Activated T-cell treated with anti-CD3 and anti-CD28 coated beads, Interleukin-2, amount 50 U/mL, for 24 hours (primary cell): ENCODE results near the gene KATNB1.
"Not testable (repeated sequence)": the region's sequence is repeated elsewhere in the genome, so short reads cannot be mapped to it uniquely, and the experiment has no call there.

Source experiments
- DNase-seq: peaks from one replicate; pipeline ENCODE4 v3.0.0-alpha.2; 2020
- H3K27ac Mint-ChIP-seq: 2 replicates; pipeline ENCODE4 v1.8.0; 2020; ENCODE audit warnings: mild to moderate bottlenecking, mixed read lengths
- H3K27me3 Mint-ChIP-seq: 2 replicates; pipeline ENCODE4 v1.8.0; 2020; ENCODE audit warnings: mixed read lengths
- H3K36me3 Mint-ChIP-seq: 2 replicates; pipeline ENCODE4 v1.8.0; 2020; ENCODE audit warnings: low read depth, mixed read lengths
- H3K4me1 Mint-ChIP-seq: 2 replicates; pipeline ENCODE4 v1.8.0; 2020; ENCODE audit warnings: low read depth, mixed read lengths
- H3K4me3 Mint-ChIP-seq: 2 replicates; pipeline ENCODE4 v1.8.0; 2020; ENCODE audit warnings: mild to moderate bottlenecking, moderate library complexity, mixed read lengths
- H3K9me3 Mint-ChIP-seq: 2 replicates; pipeline ENCODE4 v1.8.0; 2020; ENCODE audit warnings: mixed read lengths

Gene KATNB1

GRCh38 chr16:57711346-57711745 lies 24.2 kb upstream of the KATNB1 start:
- no peak overlapping the region for H3K4me3 Mint-ChIP-seq
- no peak for DNase-seq
- H3K36me3 Mint-ChIP-seq, result no peaks in the 10 kb centered on the region
- peaks cover 13% of the 10 kb centered on the region for H3K4me1 Mint-ChIP-seq
- H3K27me3 Mint-ChIP-seq, result peaks cover 5% of the 10 kb centered on the region
- no peak overlapping the region for H3K27ac Mint-ChIP-seq
- H3K9me3 Mint-ChIP-seq, result no peaks in the 10 kb centered on the region

GRCh38 chr16:57711993-57712392 lies 23.6 kb upstream of the KATNB1 start:
- peaks cover 5% of the 10 kb centered on the region for H3K27me3 Mint-ChIP-seq
- H3K9me3 Mint-ChIP-seq, result no peaks in the 10 kb centered on the region
- no peak overlapping the region for H3K27ac Mint-ChIP-seq
- no peak overlapping the region for H3K4me3 Mint-ChIP-seq
- no peak for DNase-seq
- H3K4me1 Mint-ChIP-seq, result peaks cover 13% of the 10 kb centered on the region
- no peaks in the 10 kb centered on the region for H3K36me3 Mint-ChIP-seq

- peaks cover 13% of the 10 kb centered on the region for H3K4me1 Mint-ChIP-seq
- not testable (repeated sequence) for DNase-seq, H3K27ac Mint-ChIP-seq, H3K9me3 Mint-ChIP-seq, H3K36me3 Mint-ChIP-seq, H3K4me3 Mint-ChIP-seq, H3K27me3 Mint-ChIP-seq
Observed at GRCh38 chr16:57712569-57712968, 23.0 kb upstream of the KATNB1 start.

- Mint-ChIP-seq H3K27me3 (peaks cover 5% of the 10 kb centered on the region), H3K9me3 (no peaks in the 10 kb centered on the region), H3K36me3 (no peaks in the 10 kb centered on the region), H3K4me1 (peaks cover 6% of the 10 kb centered on the region), H3K4me3 (no peak overlapping the region), H3K27ac (no peak overlapping the region)
- DNase-seq, result no peak
Observed at GRCh38 chr16:57713596-57713995, 22.0 kb upstream of the KATNB1 start.

DNA sequence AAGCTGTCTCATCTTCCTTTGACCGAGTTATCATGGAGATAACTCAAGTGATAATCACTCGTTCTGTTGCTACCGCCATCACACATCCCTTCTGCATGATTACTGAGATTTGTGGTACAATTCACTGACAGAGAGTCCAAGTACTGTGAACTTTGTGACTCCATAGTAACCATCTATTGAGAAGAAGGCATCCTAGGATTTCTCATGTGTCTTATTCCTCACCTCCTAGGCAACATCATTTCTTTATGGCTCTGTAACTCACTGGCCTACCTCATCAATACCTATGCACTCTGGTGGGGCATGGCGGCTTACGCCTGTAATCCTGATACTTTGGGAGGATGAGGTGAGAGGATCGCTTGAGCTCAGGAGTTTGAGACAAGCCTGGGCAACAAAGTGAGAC lies 21.5 kb upstream of the KATNB1 start:
- Mint-ChIP-seq H3K27ac (no peak overlapping the region), H3K9me3 (no peaks in the 10 kb centered on the region), H3K4me3 (no peak overlapping the region), H3K27me3 (peaks cover 5% of the 10 kb centered on the region), H3K4me1 (peaks cover 6% of the 10 kb centered on the region), H3K36me3 (no peaks in the 10 kb centered on the region)
- no peak for DNase-seq

- Mint-ChIP-seq H3K4me3 (no peak overlapping the region), H3K36me3 (no peaks in the 10 kb centered on the region), H3K4me1 (peaks cover 4% of the 10 kb centered on the region), H3K27ac (no peak overlapping the region), H3K9me3 (no peaks in the 10 kb centered on the region), H3K27me3 (peaks cover 5% of the 10 kb centered on the region)
- DNase-seq, result peak; percentile 60
Observed at GRCh38 chr16:57720142-57720575, 15.4 kb upstream of the KATNB1 start.

GRCh38 chr16:57721356-57722209 lies 14.0 kb upstream of the KATNB1 start:
- Mint-ChIP-seq H3K4me1 (peaks cover 4% of the 10 kb centered on the region), H3K27me3 (no peaks in the 10 kb centered on the region), H3K27ac (no peak overlapping the region), H3K36me3 (no peaks in the 10 kb centered on the region), H3K9me3 (no peaks in the 10 kb centered on the region), H3K4me3 (no peak overlapping the region)
- DNase-seq, result no peak

DNA sequence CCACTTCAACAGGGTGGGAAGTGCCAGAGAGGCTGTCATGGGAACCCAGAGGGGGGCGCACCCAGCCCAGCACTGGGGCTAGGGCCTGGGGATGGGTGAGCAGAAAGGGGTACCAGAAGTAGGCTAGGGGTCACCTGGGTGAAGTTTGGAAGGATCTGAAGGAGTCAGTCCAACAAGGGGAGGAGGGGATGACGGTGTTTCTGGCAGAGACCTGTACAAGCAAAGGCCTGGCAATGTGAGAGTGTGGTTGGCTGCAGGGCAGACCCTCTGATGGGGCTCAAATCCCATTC lies 13.4 kb upstream of the KATNB1 start:
- no peak overlapping the region for H3K4me3 Mint-ChIP-seq
- H3K36me3 Mint-ChIP-seq, result no peaks in the 10 kb centered on the region
- H3K9me3 Mint-ChIP-seq, result no peaks in the 10 kb centered on the region
- no peak overlapping the region for H3K27ac Mint-ChIP-seq
- DNase-seq, result no peak
- H3K27me3 Mint-ChIP-seq, result no peaks in the 10 kb centered on the region
- peaks cover 4% of the 10 kb centered on the region for H3K4me1 Mint-ChIP-seq

DNA sequence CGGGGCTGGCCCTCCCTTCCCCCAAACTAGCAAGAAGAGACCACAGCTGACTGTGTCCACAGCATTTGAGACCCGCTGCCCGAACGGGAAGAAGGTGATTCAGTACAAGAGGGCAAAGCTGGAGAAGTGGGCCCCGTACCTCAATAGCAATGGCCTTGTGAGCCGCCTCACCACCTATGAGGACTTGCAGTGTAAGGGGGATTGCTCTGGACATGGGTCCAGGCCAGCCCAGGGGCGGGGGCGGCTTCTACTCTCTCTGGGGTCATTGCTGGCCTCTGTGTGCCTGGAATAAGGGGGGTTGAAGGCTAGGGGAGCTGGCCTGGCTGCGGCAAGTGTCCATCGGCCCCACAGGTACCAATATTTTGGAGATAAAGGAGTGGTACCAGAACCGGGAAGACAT lies 12.9 kb upstream of the KATNB1 start:
- Mint-ChIP-seq H3K27ac (no peak overlapping the region), H3K36me3 (no peaks in the 10 kb centered on the region), H3K9me3 (no peaks in the 10 kb centered on the region), H3K4me3 (no peak overlapping the region), H3K27me3 (no peaks in the 10 kb centered on the region), H3K4me1 (peaks cover 4% of the 10 kb centered on the region)
- DNase-seq, result no peak

- Mint-ChIP-seq H3K36me3 (no peaks in the 10 kb centered on the region), H3K4me1 (peaks cover 5% of the 10 kb centered on the region), H3K4me3 (no peak overlapping the region), H3K27ac (no peak overlapping the region), H3K9me3 (no peaks in the 10 kb centered on the region), H3K27me3 (no peaks in the 10 kb centered on the region)
- DNase-seq, result no peak
Observed at GRCh38 chr16:57723170-57723569, 12.4 kb upstream of the KATNB1 start.

DNA sequence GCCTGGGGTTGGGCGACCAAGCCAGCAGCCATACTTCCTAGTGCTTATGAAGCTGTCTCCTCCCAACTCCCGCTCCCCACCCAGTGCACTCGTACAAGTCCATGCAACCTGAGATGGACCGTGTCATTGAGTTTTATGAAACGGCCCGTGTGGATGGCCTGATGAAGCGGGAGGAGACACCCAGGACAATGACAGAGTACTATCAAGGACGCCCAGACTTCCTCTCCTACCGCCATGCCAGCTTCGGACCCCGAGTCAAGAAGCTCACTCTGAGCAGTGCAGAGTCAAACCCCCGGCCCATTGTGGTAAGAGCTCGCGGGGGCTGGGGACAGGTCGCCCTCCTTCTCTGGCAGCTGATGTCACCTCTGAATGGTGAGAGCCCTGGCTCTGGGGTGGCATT lies 11.0 kb upstream of the KATNB1 start:
- no peak overlapping the region for H3K4me3 Mint-ChIP-seq
- no peak overlapping the region for H3K27ac Mint-ChIP-seq
- peaks cover 6% of the 10 kb centered on the region for H3K4me1 Mint-ChIP-seq
- H3K9me3 Mint-ChIP-seq, result no peaks in the 10 kb centered on the region
- no peaks in the 10 kb centered on the region for H3K36me3 Mint-ChIP-seq
- no peak for DNase-seq
- H3K27me3 Mint-ChIP-seq, result no peaks in the 10 kb centered on the region

GRCh38 chr16:57725151-57725550 lies 10.4 kb upstream of the KATNB1 start:
- H3K27ac Mint-ChIP-seq, result no peak overlapping the region

GRCh38 chr16:57725554-57725953 lies 10.0 kb upstream of the KATNB1 start:
- H3K27me3 Mint-ChIP-seq, result no peaks in the 10 kb centered on the region
- no peaks in the 10 kb centered on the region for H3K9me3 Mint-ChIP-seq
- DNase-seq, result no peak
- H3K36me3 Mint-ChIP-seq, result no peaks in the 10 kb centered on the region
- no peak overlapping the region for H3K4me3 Mint-ChIP-seq
- no peak overlapping the region for H3K27ac Mint-ChIP-seq
- H3K4me1 Mint-ChIP-seq, result peaks cover 6% of the 10 kb centered on the region

More at GRCh38 chr16:57725151-57725550, 10.4 kb upstream of the KATNB1 start:
- no peaks in the 10 kb centered on the region for H3K9me3 Mint-ChIP-seq
- H3K36me3 Mint-ChIP-seq, result no peaks in the 10 kb centered on the region
- no peaks in the 10 kb centered on the region for H3K27me3 Mint-ChIP-seq
- H3K4me1 Mint-ChIP-seq, result peaks cover 6% of the 10 kb centered on the region
- no peak overlapping the region for H3K4me3 Mint-ChIP-seq
- no peak for DNase-seq

GRCh38 chr16:57725976-57726375 lies 9.6 kb upstream of the KATNB1 start:
- no peak for DNase-seq
- peaks cover 6% of the 10 kb centered on the region for H3K4me1 Mint-ChIP-seq
- no peaks in the 10 kb centered on the region for H3K36me3 Mint-ChIP-seq
- no peak overlapping the region for H3K27ac Mint-ChIP-seq
- H3K9me3 Mint-ChIP-seq, result no peaks in the 10 kb centered on the region
- no peaks in the 10 kb centered on the region for H3K27me3 Mint-ChIP-seq
- H3K4me3 Mint-ChIP-seq, result no peak overlapping the region

GRCh38 chr16:57726433-57726947 lies 9.1 kb upstream of the KATNB1 start:
- Mint-ChIP-seq H3K9me3 (no peaks in the 10 kb centered on the region), H3K27me3 (no peaks in the 10 kb centered on the region), H3K36me3 (no peaks in the 10 kb centered on the region), H3K4me1 (peaks cover 6% of the 10 kb centered on the region), H3K4me3 (no peak overlapping the region), H3K27ac (no peak overlapping the region)
- DNase-seq, result no peak
